Nephron progenitor cell (in vitro differentiated cells): ENCODE data around the gene CLCN1.

Experiments used
- DNase-seq: peaks from one replicate; pipeline ENCODE4 v3.0.0; 2021
- H3K27ac Mint-ChIP-seq: 2 replicates; pipeline ENCODE4 v1.8.0; 2021; ENCODE audit warnings: mild to moderate bottlenecking, moderate library complexity, mixed read lengths
- H3K27me3 Mint-ChIP-seq: 2 replicates; pipeline ENCODE4 v1.8.0; 2021; ENCODE audit warnings: mild to moderate bottlenecking, low read depth, mixed read lengths; ENCODE audit not compliant: poor library complexity
- H3K36me3 Mint-ChIP-seq: 2 replicates; pipeline ENCODE4 v1.8.0; 2021; ENCODE audit warnings: low read depth, mixed read lengths
- H3K4me1 Mint-ChIP-seq: 2 replicates; pipeline ENCODE4 v1.8.0; 2021; ENCODE audit warnings: mixed read lengths
- H3K4me3 Mint-ChIP-seq: 2 replicates; pipeline ENCODE4 v1.8.0; 2021; ENCODE audit warnings: mild to moderate bottlenecking, moderate library complexity, mixed read lengths
- H3K9me3 Mint-ChIP-seq: 2 replicates; pipeline ENCODE4 v1.8.0; 2021; ENCODE audit warnings: mild to moderate bottlenecking, moderate library complexity, mixed read lengths
- TF ChIP-seq, protein P1 (sequence below): fragments of 200-600 bp; sonication (generic); IDR thresholded peaks from 2 replicates; pipeline ENCODE4 v1.5.0; 2021; ENCODE audit warnings: antibody characterized with exemption

Gene CLCN1

DNA sequence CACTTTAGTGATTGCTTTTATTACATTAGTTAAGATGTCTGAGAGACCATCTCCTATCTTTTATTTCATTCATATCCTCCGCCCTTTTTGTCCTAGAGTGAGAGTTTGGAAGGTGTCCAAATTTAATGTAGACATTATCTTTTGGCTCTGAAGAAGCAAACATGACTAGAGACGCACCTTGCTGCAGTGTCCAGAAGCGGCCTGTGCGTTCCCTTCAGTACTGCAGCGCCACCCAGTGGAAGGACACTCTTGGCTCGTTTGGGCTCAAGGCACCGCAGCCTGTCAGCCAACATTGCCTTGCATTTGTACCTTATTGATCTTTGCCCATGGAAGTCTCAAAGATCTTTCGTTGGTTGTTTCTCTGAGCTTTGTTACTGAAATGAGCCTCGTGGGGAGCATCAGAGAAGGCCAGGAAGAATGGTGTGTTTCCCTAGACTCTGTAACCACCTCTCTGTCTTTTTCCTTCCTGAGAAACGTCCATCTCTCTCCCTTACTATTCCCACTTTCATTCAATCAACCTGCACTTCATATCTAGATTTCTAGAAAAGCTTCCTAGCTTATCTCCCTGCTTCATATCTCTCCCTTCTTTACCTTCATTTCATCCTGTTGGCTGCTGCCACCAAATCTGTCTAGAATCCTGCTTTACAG is 10.4 kb upstream of the CLCN1 start:
- Mint-ChIP-seq H3K36me3 (peaks cover 97% of the 10 kb centered on the region), H3K4me1 (no peaks in the 10 kb centered on the region), H3K27me3 (no peaks in the 10 kb centered on the region), H3K4me3 (no peak overlapping the region), H3K9me3 (no peaks in the 10 kb centered on the region), H3K27ac (peak overlapping the region; percentile 89)
- TF ChIP-seq, protein P1, sequence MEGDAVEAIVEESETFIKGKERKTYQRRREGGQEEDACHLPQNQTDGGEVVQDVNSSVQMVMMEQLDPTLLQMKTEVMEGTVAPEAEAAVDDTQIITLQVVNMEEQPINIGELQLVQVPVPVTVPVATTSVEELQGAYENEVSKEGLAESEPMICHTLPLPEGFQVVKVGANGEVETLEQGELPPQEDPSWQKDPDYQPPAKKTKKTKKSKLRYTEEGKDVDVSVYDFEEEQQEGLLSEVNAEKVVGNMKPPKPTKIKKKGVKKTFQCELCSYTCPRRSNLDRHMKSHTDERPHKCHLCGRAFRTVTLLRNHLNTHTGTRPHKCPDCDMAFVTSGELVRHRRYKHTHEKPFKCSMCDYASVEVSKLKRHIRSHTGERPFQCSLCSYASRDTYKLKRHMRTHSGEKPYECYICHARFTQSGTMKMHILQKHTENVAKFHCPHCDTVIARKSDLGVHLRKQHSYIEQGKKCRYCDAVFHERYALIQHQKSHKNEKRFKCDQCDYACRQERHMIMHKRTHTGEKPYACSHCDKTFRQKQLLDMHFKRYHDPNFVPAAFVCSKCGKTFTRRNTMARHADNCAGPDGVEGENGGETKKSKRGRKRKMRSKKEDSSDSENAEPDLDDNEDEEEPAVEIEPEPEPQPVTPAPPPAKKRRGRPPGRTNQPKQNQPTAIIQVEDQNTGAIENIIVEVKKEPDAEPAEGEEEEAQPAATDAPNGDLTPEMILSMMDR = peak; percentile 45
- peak; percentile 55 for DNase-seq

DNA sequence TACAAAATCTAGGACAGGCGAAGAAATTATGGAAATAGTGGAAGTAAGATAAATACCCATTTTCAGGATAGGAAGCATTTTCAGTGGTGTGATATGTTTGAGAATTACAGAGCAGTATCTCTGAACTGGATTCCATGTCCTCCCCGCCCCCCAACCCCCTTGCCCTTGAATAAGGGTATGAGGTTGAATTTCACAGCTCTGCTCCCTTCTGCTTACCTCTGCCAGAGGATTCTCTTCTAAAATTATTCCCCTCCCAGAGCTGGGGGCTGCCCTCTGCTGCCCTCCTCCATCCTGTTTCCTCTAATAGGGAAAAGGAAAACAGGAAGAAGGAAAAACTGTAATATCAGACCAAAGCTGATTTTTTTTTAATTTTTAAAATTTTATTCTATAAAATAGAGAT is 7.3 kb upstream of the CLCN1 start:
- TF ChIP-seq, protein P1 = no peak
- Mint-ChIP-seq H3K4me3 (no peak overlapping the region), H3K4me1 (no peaks in the 10 kb centered on the region), H3K27ac (peak overlapping the region; percentile 47), H3K36me3 (peaks cover 83% of the 10 kb centered on the region), H3K27me3 (no peaks in the 10 kb centered on the region), H3K9me3 (no peaks in the 10 kb centered on the region)
- DNase-seq = no peak

DNA sequence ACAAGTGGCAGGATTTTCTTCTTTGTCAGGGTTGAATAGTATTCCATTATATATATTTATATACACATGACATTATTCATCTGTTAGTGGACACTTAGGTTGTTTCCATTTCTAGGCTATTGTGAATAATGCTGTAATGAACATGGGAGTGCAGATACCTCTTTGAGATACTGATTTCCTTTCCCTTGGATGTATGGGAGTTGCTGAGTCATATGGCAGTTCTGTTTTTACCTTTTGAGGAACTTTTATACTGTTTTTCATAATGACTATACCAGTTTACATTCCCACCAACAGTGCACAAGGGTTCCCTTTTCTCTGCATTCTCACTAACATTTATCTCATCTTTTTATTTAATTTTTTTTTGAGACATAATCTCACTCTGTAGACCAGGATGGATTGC is 1.8 kb upstream of the CLCN1 start:
- no peak overlapping the region for H3K27ac Mint-ChIP-seq
- TF ChIP-seq, protein P1 = no peak
- no peak overlapping the region for H3K4me3 Mint-ChIP-seq
- peaks cover 28% of the 10 kb centered on the region for H3K36me3 Mint-ChIP-seq
- H3K4me1 Mint-ChIP-seq = peaks cover 36% of the 10 kb centered on the region
- H3K9me3 Mint-ChIP-seq = no peaks in the 10 kb centered on the region
- H3K27me3 Mint-ChIP-seq = peaks cover 6% of the 10 kb centered on the region
- DNase-seq = no peak

DNA sequence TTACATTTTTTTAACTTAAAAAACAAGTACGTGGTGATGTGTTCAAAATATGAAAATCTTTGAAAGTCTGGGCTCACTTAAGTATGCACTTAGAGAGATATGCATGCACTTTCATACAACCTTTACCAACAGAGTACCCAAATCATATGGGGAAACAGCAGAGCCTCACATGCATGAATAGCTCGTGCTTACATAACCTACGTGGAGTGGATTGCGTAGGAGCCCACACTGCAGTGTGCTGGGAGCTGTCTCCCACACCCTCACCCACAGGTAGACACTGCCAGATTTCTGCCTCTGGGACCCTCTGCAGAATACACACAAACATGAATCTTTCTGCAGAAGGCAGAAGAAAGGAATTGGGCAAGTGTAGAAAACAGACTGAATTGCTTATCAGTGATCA is 581 bp downstream of the CLCN1 start:
- TF ChIP-seq, protein P1 = no peak
- Mint-ChIP-seq H3K4me1 (peaks cover 48% of the 10 kb centered on the region), H3K36me3 (peaks cover 10% of the 10 kb centered on the region), H3K4me3 (no peak overlapping the region), H3K27ac (no peak overlapping the region), H3K9me3 (no peaks in the 10 kb centered on the region), H3K27me3 (peaks cover 11% of the 10 kb centered on the region)
- DNase-seq = no peak

DNA sequence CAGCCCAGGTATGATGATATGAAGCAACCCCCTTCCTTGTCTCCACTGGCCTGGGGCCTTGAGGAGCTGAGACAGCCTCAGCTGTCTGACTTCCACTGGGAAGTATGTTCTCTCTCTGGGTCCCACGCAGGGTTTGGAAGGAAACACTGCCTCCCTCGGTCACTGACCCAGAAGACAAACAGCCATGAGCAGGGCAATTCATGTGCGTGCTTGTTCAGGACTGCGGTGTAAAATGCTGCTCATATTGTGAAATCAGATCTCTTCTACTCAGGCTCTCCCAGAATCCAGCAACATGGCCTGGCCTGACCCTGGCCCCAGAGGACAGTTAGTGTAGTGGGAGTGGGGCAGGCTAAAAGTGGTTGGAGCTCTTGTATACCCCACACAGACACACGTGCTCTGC is 2.8 kb downstream of the CLCN1 start:
- H3K27ac Mint-ChIP-seq = peak overlapping the region; percentile 99
- no peaks in the 10 kb centered on the region for H3K36me3 Mint-ChIP-seq
- DNase-seq = no peak
- TF ChIP-seq, protein P1 = no peak
- no peaks in the 10 kb centered on the region for H3K9me3 Mint-ChIP-seq
- H3K27me3 Mint-ChIP-seq = peaks cover 11% of the 10 kb centered on the region
- peaks cover 64% of the 10 kb centered on the region for H3K4me1 Mint-ChIP-seq
- H3K4me3 Mint-ChIP-seq = no peak overlapping the region

DNA sequence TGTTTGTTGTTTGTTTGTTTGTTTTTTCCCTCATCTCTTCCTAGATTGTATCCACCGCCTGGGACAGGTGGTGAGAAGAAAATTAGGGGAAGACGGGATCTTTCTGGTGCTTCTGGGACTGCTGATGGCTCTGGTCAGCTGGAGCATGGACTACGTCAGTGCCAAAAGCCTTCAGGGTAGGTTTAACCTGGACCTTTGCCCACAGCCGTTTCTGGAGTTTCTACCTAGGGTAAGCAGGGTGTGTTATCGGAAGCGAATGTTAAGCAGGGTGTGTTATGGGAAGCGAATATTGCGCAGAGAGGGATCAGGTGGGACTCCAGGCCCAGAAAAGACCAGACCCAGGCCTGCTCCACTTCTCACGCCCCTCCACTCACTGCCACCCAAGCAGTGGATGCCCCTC is 4.7 kb downstream of the CLCN1 start:
- no peak for DNase-seq
- Mint-ChIP-seq H3K36me3 (no peaks in the 10 kb centered on the region), H3K27me3 (peaks cover 11% of the 10 kb centered on the region), H3K4me1 (peaks cover 77% of the 10 kb centered on the region), H3K9me3 (no peaks in the 10 kb centered on the region), H3K4me3 (no peak overlapping the region), H3K27ac (no peak overlapping the region)
- TF ChIP-seq, protein P1 = no peak
